Measurements from ENCODE around the gene AMIGO3.
"Not testable (repeated sequence)": the region's sequence is repeated elsewhere in the genome, so short reads cannot be mapped to it uniquely, and the experiment has no call there.

AMIGO3 gene

DNA sequence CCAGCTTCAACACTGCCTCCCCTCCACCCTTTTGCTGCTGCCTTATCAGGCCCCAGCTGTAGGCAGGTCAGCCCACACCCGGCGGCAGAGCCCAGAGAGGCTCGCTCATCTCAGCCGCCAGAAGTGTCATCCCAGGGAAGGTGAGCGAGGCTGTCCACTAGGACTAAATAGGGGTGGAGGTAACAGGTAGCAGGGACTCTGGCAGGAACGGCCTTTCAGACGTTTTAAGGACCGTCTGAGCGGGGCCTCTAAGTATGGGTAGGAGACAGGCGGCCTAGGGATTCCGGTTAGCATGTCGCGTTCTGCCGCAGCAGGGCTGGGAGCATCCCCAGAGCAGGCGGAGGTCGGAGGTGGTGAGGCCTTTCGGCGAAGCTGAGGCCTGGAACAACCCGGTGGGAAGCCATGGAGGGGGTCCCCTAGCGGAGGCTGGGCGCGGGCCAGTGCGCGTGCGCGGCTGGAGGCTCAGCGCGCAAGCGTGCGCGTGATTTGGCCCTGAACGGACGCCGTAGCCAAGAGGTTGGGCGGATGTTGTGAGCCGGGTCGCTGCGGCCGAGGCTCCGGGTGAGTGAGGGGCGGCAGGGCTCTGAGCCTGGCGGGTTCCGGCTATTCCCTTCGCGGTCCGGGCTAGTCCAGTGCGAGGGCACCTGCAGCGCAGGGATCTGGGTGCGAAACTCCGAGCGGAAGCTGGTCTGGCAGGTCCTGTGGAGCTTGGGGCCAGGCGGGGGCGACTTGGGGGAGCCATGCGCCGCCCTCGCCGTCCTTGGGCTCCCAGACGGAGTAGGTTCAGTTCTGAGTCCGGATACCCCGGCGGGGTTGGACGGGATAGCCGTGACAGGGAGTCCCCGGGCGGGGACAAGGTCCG, 30.2 kb downstream of the AMIGO3 start, which contains the start of the genes MST1 and RNF123:
MST1 (minus strand) TSS at position 429 of the 862 bp plus-strand sequence. CDS start 783 bp downstream, outside the sequence.
RNF123 (plus strand) TSS at position 512 of the 862 bp plus-strand sequence. CDS start 1,609 bp downstream, outside the sequence.
- peak; percentile 91 for DNase-seq (ENCODE audit: low read depth in 2 of 2)

DNA sequence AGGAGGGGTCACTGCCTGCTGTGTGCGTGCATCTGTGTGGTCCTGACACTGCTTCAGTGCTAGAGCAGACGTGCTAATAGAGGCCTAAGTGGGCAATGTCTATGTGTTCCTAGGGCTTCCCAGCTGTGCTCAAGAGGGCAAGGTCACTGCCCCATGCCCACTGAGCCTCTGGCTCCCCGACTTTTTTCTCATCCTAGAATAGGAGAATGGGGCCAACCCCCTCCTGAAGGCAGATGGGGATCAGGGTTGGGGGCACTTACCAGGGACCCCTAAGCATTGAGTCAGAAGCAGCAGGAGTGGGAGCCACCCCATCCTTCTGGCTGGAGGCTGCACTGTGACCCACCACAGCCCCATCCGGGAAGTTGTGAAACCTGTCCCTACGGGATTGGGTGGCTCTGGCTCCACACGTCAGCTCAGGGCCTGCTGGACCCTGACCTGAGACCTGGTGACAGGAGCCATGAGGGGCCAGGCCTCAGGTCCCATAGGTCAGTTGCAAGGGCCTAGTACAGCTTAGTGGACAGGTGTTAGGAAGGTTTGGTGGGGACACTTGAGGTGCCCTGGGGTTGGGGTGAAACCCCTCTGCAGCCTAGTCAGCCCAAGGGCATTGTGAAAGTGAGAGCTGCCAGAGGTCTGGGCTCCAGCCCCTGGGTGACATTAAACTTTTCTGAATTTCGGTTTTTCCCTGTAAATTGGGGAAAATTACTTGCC, 31.0 kb downstream of the AMIGO3 start:
- not testable (repeated sequence) for DNase-seq (ENCODE audit: low read depth in 2 of 2)

DNA sequence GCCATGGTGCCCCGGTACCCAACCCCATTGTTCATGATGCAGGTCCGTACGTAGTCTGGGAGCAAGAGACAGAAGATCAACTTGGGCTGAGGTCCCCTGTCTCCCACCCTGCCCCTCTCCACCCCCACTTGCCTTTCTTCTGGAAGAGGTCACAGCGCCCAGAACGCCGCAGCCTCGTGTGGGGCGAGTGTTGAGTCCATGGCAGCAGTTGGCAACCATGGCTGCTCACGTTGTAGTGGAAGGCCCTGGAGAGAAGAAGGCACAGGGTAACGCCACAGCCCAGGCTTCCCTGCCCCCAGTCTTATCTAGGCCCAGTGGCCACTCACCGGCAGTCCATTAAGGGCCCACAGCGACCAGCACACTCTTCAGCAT, 32.1 kb downstream of the AMIGO3 start:
- DNase-seq (ENCODE audit: low read depth in 2 of 2): not testable (repeated sequence)

DNA sequence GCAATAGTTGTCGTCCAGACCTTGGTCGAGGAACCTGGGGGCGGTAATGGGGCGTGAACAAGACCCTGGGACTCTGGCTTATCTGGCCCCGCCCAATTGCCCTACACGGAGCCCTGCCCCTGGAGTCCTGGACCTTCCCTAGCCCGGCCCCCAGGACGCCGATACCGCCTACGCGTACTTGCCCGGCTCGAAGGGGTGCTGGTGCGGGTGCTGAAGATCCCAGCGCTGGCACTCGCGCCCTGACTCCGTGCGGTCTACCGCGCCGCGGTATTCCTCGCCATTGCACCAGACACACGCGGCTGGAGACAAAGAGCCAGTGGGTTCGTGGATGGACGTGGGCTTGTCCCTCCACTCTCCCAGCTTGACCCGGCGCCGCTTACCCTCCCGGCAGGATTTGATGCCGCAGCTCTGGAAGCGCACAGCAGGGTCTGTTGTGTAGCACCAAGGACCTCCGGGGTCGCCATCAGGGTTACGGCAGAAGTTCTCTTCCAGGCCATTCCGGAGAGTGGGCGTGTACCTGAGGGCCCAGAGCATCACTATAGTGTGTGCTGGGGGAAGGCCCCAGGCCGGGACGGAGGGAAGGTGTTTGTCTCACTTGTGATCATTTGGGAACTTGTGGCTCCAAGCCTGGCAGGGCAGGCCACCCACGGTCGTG, 32.6 kb downstream of the AMIGO3 start:
- DNase-seq (ENCODE audit: low read depth in 2 of 2): peak in 1 of 2 donors; percentile 39

DNA sequence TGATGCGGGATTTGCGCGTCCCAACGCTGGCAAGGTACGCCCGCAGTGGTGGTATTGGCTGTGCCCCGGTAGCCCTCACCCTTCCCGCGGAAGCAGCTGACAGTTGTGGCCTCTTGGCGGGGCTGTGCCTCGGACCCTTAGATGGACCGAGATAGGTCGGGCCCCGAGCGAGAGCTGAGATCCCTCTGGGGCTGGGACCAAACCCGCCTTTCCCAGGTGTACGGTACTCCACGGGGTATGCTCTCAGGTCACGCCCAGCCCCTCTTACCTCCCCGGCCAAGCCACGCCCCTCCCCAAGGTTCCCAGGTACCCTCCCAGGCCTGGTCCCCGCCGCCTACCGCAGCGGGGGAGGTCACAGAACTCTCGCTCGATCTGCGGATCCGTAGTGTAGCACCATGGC, 33.1 kb downstream of the AMIGO3 start:
- peak; percentile 26 to 31 for DNase-seq (ENCODE audit: low read depth in 2 of 2)

DNA sequence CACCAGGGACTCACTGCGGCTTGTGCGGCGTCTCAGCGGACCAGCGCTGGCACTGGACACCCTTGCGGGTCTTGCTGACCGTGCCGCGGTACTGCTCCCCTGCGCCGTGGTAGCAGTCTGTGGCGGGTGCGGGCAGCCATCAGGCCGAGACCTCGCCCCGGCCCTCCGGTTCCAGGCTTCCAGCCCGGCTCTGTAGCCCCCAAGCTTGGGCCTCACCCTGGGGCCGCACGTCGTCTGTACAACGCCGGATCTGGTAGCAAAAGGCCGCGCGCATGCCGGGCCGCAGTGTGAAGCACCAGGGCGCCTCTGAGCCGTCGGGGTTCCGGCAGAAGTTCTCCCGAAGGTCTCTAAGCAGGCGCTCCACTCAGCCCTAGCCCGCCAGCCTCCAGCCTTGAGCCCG, 33.6 kb downstream of the AMIGO3 start:
- DNase-seq (ENCODE audit: low read depth in 2 of 2): not testable (repeated sequence)

DNA sequence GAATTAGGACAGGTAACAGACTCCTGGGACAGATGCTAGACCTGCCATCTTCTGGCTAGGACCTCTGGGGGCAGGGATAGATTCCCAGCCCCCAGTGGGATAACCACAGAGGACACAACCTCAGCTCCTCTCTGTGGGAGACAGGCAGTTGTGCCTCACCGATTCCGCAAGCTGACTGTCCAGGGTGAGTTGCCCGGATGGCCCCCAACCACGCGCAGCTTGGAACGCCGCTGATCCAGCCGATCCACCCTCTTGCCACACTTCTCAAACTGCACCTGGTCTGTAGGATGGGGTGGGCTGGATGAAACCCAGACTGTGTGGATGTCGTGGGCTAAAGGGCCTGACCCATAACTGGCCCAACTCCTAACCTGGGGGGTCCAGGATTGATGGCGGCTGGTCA, 34.4 kb downstream of the AMIGO3 start:
- DNase-seq (ENCODE audit: low read depth in 2 of 2): not testable (repeated sequence)

DNA sequence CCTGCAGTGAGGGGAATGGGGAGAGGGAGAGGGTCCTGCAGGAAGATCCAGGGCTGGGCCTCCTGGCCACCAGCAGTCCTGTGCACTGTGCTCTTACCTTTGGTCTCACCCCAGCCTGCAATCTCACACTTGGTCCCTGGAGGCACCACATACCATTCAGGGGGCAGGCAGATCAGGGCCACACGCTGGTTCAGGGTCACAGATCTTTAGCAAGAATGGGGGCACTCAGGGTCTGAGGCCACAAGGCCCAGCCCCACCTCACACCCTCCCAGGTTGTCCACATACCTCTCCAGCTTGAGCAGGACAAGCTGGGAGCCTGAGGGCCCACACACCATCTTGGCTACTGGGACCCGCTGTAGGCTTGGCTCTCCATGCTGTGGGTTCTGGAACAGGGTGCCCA, 35.0 kb downstream of the AMIGO3 start:
- not testable (repeated sequence) for DNase-seq (ENCODE audit: low read depth in 2 of 2)

DNA sequence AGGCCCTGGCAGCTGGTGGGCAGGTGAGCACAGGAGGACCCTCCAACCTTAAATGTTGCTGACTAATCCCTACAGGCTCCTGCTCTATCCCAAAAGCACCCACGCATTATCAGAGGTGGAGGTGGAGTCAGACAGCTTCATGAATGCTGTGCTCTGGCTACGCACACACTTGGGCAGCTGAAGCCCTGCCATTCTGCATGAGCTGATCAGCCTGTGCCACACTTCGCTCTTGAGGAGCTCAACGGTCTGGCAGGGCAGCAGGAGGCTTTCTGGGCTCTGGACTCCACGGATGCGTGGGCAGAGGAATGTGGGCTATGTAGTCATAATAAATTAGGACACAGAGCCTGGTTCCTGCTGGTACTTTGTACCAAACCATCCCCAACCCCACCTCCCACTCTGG, 36.3 kb downstream of the AMIGO3 start:
- DNase-seq (ENCODE audit: low read depth in 2 of 2): no peak

DNA sequence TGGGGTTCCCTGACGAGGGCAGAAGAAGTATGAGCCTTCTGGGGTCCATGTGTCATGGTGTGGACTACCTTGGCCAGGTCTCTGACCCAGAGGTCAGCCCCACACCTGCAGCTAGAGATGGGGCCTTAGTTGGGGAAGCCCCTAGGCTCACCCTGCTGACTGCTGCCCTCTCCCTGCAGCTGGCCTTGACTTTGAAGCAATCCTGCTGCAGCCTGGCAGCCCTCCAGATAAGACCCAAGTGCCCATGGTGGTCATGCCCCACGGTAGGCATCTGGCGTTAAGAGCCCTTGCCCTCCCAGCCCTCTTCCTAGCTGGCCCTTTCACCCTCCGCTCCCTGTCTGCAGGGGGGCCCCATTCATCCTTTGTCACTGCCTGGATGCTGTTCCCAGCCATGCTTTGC, 37.9 kb downstream of the AMIGO3 start:
- DNase-seq (ENCODE audit: low read depth in 2 of 2): no peak

DNA sequence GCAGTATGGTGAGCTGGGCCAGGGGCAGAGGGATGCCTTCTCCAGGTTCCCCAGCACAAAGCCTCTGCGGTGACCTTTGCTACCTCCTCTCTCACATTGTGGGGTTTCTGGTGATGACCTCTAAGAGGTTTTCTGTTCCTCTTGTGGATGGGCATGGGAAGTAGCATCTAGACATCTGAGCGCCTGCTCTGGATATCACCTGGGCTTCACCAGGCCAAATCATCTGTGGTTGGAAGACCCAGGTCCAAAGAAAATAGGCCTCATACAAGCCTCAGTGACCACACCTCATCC, 38.3 kb downstream of the AMIGO3 start:
- no peak for DNase-seq (ENCODE audit: low read depth in 2 of 2)

DNA sequence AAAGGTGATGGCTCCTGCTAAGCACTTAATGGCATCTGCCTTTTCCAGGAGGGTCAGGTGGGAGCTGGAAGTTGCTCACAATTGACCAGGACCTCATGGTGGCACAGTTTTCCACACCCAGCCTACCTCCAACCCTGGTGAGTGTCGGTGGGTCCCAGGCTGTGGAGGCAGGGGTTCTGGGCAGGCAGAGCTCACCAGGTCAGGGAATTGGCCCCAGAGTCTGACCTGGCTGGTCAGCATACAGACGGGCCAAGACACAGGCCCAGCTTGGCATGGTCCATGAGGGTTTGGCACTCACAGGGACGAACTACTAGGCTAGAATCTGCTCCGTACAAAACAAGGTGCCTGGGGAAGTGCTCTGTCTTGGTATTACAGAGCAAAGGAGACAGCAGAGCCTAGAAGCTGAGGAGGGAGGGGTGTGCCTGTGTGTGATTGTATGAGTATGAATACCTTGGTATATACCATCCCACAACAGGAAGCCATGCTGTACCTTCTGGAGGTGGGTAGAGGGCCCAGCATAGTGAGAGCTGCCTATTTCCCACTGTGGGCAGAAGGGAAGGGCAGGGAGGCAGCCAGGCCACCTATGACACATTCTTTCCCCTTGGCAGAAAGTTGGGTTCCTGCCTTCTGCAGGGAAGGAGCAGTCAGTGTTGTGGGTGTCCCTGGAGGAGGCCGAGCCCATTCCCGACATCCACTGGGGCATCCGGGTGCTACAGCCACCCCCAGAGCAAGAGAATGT, 38.8 kb downstream of the AMIGO3 start:
- no peak for DNase-seq (ENCODE audit: low read depth in 2 of 2)

DNA sequence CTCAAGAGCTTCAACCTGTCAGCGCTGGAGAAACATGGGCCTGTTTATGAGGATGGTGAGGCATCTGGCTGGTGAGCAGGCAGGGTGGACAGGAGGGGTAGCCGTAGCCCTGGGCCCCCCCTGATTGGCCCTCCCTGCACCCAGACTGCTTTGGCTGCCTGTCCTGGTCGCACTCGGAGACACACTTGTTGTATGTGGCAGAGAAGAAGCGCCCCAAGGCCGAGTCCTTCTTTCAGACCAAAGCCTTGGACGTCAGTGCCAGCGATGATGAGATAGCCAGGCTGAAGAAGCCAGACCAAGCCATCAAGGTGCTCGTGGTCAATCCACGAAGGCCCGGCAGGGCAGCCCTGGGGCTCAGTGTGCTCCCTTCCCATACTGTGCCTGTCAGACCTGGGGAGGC, 43.6 kb downstream of the AMIGO3 start:
- no peak for DNase-seq (ENCODE audit: low read depth in 2 of 2)

DNA sequence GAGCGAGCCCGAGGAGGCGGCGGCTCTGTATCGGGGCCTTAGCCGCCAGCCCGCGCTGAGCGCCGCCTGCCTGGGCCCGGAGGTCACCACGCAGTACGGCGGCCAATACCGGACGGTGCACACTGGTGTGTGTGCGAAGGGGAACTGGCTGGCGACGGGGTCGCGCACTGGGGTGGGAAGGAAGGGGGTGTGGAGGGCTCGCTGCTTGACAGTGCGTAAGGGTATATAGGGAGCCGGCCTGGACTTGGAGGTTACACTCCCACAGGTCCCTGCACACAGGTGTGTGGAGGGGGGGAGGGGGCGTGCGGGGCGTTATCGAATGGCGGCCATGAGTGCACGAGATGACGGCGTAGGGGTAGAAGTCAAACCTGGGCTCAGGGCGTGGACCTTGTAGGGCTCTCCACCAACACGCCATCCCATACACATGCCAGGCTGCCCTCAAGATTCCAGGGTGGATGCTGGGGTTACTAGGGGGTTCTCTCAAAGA, 44.9 kb downstream of the AMIGO3 start:
- DNase-seq (ENCODE audit: low read depth in 2 of 2): peak; percentile 15 to 28

DNA sequence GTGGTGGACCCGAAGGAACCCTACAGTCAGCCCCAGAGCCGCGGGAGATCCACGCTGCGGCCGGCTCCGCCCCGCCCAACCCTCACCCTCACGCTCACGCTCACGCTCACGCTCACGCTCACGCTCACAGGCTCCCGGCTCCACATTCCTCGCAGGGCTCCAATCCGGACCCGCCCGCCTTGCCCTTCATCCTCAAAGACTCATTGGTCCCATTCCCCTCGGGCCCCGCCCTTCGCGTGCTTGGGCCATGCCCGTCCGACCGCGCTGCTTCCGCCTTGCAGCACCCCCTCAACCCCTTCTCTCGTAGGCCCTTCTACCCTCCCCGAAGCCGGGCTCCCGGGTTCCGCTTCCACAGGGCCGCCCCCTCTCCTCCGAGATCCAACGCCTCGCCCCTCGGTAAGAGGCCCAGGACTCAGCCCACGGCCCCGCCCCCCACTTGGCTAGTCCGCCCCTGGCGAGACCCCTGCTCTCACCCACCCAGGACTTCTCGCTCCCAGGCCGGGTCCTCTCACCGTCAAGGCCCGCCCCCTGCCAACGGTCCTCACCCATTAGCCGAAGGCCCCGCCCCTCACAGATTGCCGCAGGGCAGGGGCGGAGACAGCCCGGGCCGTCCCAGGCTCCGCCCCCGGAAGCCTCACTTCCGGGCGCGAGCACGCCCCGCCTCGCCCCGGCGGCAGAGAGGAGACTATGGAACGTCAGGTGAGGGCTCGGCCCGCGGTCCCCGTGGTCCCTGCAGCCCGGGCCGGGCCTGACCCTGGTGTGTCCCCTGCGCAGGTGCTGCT, 45.6 kb downstream of the AMIGO3 start, which contains the start of gene APEH:
APEH (plus strand) TSS at position 637 of the 782 bp plus-strand sequence; CDS start at position 688, 51 bp downstream.
- DNase-seq (ENCODE audit: low read depth in 2 of 2): peak; percentile 94 to 97

DNA sequence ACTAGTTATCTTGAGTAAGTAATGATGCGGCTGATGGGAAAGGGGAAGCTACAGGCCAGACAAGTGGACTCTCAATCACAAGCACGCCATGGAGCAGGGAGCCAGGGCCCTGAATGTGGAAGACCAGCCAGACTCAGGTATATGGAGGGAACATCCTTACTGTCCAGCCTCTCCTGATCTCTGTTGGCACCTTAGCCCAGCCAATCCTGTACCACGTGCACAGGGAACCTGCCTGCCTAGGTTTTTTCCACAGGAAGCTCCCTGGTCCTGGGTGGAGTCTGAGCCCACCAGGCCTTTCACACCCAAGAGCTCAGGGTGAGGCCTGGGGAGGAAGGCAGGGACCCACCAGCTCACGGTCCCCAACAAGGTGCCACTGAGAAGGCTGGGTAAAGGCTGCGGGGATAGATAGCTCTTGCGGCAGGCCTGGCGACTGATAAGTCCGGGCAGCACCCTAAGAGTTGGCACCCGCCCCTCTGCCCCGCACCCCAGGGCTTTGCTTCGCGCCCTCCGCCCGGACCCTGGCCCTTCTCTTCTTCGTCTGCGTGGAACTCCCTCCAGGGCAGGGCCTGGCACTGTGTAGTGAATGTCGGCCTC, 46.3 kb downstream of the AMIGO3 start:
- DNase-seq (ENCODE audit: low read depth in 2 of 2): no peak

DNA sequence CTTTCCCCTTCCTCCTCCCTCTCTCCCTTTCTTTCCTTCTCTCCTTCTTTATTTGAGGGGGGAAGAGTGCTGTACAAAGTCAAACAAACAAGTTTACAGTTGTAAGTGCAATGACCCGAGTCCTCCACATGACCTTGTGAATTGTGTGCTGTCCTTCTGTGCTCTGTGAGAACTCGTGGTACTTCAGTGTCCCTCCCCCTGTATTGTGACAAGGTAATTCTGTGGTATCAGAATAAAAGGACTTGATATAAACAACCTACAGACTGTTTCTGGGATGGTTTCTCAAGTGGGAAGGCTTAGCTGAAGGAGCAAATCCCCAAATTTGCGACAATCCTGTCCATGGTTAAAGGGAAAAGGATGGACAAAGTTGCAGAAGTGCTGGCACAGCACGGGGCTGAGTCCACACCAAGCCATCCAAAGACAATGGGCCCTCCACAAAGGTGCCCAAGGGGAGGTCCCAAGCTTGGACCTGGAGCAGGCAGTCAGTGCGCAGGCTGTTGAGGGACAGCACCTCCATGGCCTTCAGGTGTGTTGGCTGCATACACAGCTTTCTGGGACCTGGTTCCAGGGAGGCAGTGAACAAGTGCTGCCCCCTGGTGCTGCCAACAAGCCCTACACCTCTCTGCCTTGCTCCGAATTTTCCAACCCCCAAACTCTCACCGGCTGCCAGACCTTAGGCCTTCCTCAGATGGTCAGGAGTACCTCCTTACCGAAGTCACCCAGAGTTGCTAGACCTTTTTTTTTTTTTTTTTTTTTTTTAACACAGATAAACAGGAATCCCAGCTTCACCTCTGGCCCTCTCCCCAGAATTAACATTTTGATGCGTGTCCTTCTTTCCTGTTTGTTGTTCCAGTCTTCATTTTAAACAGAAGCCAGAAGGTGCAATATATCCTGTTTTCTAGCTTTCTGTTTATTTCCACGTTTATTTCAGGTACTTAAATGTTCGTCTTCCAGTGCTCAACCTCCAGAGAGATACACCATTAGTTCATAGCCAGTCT, 47.9 kb downstream of the AMIGO3 start:
- DNase-seq (ENCODE audit: low read depth in 2 of 2): peak; percentile 63 to 68

DNA sequence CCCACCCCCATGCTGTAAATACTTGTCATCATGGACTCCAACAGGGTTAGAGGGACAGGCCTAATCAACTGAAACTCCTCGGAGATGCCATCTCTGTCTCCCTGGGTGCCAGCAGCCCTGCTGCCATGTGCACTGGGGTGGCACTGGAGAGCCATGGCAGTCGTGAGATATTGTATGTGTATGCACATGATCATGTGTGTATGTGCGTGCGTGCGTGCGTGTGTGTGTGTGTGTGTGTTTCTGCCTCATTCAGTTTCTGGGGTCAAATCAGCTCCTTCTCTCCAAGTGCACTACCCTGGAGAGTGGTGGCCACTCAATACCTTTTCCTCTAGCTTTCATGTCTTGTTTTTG, 48.6 kb downstream of the AMIGO3 start:
- DNase-seq (ENCODE audit: low read depth in 2 of 2): no peak

DNA sequence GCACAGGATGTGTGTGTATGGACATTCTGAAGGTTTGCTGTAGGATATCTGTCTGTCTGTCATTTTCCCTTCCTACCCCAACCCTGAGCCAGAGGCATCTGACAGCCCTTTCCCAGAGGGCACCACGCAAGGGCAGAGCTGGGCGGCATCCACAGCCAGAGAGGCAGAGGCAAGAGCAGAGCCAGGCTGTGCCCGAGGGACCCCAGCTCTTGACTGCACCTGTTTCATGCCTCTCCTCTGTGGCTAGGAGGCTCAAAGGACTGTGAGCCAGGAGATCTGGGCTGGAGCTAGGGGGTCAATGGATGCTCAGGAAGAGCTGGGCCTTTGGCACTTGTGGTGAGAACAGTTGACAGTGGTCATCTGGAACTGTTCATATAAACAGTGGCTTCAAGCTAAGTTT, 50.1 kb downstream of the AMIGO3 start:
- DNase-seq (ENCODE audit: low read depth in 2 of 2): no peak
